Fibroblast of the aortic adventitia (primary cell): ENCODE results near the gene CACNA1F. TPM values are rescaled to one million over a fixed set of nuclear protein-coding genes. Genes with fewer than 3 reads are reported as not detected.

Experiments
- DNase-seq: peaks from one replicate; pipeline ENCODE4 v3.0.0-alpha.2; 2010; ENCODE audit warnings: low read depth
- H3K4me3 ChIP-seq: 2 replicates; pipeline ENCODE4 v1.5.1; 2011; ENCODE audit warnings: low read depth, mild to moderate bottlenecking, control low read depth, low read length, moderate library complexity
- CTCF ChIP-seq: IDR thresholded peaks from 2 replicates; pipeline ENCODE4 v1.5.1; 2011; ENCODE audit warnings: mild to moderate bottlenecking, low read length, control low read depth, inconsistent platforms; ENCODE audit not compliant: insufficient read depth
- total RNA-seq: library from RNA; depleted of rRNA; stranded (reverse); fragments of >200 nt; gene quantifications from 2 replicates; pipeline ENCODE4 v1.2.3, GENCODE V29; 2012; ENCODE audit warnings: low replicate concordance

CACNA1F gene
- total RNA-seq, 1 donor, result not detected

- TF ChIP-seq CTCF, result no peak
- no peak for DNase-seq
- no peak overlapping the region for H3K4me3 ChIP-seq
Measured at GRCh38 chrX:49257846-49258748, 25.0 kb upstream of the CACNA1F start.

DNA sequence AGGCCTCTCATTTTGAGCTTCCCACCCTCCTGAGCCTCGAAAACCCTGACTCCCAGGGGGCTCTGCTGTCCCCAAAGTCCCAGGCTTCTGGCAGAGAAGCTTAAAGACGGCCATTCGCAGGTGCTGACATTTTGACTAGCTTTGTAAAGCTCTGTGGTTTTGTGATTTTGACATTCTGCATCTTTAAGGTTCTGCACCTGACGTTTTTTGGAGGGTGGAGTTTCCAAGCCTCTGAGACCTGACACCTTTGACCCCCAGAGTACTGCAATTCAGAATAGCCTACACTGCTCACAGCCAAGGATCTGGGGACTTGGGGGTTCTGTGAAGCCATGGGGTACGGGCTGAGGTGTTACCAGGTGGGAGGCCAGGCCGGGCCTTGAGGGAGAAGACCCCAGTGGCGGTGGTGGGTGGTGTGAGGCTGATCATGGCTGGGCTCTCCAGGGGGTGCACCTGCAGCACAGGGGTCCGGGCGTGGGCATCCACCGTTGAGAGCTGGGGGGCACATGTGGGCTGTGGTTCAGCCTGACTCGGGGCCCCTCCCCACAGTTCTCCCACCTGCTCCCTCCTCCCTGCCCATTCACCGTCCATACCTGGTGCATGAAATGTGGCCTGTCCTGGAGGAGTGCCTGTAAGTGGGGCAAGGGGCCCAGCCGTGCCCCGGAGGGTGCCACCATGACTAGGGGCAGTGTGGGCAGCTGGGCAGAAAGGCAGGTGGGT lies 24.1 kb upstream of the CACNA1F start:
- DNase-seq, result no peak
- no peak for TF ChIP-seq CTCF
- no peak overlapping the region for H3K4me3 ChIP-seq

GRCh38 chrX:49256268-49256995 lies 23.3 kb upstream of the CACNA1F start:
- no peak overlapping the region for H3K4me3 ChIP-seq
- no peak for DNase-seq
- TF ChIP-seq CTCF, result no peak

DNA sequence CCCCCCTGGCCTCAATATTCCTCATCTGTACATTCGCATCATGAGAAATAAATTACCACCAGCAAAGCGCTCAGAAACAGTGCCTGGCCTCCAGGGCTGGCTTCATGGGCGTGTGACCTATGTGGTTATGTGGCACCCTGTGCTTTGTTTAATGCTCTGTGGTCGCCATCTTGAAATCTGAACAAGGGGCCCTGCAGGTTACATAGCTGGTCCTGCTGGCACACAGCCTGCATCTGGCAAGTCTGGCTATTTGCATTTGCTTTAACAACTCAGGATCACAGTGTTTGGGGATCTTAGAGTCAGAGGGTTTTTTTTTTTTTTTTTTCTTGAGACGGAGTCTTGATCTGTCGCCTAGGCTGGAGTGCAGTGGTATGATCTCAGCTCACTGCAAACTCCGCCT lies 21.5 kb upstream of the CACNA1F start:
- no peak for DNase-seq
- no peak for TF ChIP-seq CTCF

DNA sequence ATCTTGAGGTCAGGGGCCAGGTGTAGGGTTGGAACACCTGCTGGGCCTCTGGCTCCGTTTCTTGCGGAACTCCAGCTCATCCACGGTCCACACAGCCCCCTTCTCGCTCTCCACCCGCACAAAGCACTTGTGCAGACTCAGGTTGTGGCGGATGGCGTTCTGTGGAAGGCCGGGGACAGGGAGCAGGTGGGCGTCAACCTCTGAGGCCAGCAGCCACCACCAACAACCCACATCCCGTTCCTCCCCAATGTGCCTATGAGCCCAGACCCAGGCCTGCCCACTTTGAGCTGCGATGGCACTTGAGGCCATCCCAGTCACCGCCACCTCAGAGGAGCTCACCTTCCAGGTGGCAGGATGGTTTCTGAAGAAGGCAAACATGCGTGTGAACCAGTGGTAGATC lies 18.2 kb upstream of the CACNA1F start:
- no peak for DNase-seq
- H3K4me3 ChIP-seq, result no peak overlapping the region
- TF ChIP-seq CTCF, result no peak

More for the DNA sequence above, 21.5 kb upstream of the CACNA1F start:
- H3K4me3 ChIP-seq, result no peak overlapping the region

- DNase-seq, result no peak
- H3K4me3 ChIP-seq, result no peak overlapping the region
- no peak for TF ChIP-seq CTCF
Measured at GRCh38 chrX:49250578-49250977, 17.4 kb upstream of the CACNA1F start.
